Measurements from ENCODE around the gene RBP7.

The RBP7 gene

GRCh38 chr1:10032590-10033358, 35.7 kb downstream of the RBP7 start, which contains the start of gene UBE4B:
TSS of gene UBE4B (plus strand) at chr1:10032958. CDS start at chr1:10033671, 713 bp downstream.
- peak; percentile 97 for DNase-seq

- peak; percentile 61 for DNase-seq
These were observed 36.4 kb downstream of the RBP7 start for GRCh38 chr1:10033359-10033845.

DNA sequence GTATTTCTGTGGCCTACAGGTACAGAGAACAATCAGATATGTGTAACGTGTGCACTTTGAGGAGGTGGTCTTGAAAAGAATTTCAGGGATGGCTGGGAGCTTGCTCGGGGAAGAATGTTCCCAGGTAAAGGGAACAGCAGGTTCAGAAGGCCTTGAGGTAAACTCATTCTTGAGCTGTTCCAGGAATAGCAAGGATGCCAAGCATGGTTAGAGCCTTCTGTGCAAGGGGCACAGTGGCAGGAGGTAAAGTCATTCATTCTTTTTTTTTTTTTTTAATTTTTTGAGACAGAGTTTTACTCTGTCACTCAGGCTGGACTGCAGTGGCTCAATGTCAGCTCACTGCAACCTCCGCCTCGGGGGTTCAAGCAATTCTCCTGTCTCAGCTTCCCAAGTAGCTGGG, 45.7 kb downstream of the RBP7 start:
- no peak for DNase-seq

- peak; percentile 44 for DNase-seq
These were observed 48.7 kb downstream of the RBP7 start for GRCh38 chr1:10045480-10046355.

DNA sequence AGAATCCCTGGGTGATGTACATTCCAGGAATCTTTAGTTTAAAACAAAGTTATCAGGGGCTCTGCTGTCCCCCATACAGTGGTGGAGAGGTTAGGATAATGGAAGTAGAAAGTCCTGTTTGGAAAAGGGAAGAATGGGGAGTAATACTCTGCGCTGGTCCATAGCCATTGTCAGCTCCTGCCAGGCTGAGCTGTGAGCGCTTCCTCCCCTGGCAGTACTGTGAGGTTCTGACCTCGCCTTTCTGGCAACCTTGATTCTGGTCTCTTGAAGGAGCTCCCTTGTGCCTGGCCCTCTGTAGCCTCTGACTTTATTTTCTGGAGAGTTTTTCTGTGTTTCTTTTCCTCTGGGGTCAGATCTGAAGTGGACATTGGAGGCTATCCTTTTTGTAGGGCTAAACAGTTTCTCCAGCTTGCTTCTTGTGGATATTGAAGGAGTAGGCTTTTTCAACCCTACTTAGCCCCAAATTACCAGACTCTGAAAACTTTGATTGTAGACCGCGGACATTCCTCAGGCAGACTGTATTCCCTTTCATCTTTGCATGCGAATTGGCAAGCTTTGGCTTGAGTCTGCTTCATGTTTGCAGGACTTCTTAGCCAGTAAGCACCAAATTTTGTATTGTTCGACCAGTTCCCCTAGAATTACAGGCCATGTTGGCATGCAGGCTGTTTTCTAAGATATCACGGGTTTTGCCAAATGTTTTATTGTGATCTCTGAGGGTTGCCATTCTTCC, 49.5 kb downstream of the RBP7 start:
- DNase-seq, result no peak

- no peak for DNase-seq
These were observed 51.6 kb downstream of the RBP7 start for GRCh38 chr1:10048601-10049000.

DNA sequence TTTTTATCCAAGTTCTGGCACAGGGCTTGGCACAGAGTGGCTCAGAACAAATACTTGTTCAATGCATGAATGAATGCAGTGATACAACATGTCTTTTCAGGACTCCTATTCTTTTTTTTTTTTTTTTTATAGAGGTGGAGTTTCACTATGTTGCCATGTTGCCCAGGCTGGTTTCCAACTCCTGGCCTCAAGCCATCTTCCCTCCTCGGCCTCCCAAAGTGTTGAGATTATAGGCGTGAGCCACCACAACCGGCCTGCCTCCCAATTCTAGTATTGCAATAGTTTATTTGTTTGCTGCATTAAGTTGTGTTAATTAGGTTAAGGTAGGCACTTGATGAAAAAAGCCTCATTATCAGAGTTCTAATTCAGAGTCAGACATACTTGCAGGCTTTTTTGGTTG, 53.6 kb downstream of the RBP7 start:
- no peak for DNase-seq

DNA sequence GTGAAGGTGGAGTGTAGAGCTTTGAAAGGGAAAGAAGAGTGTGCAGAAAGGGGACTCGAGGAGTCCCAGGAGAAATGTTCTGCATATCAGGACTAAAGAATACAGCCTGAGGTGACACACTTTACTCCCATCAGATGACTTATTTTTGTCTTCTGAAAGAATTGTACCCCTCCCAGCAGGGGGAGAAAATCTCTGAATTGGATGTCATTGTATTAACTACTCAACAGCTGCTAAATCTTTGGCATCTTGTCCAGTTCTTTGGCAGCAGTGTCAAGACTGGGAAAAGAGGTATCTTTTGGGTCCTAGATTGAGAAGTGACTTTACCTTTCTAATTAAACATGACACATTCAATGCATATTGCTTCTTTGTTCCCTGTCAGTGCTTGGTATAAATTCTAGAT, 54.6 kb downstream of the RBP7 start:
- no peak for DNase-seq

DNA sequence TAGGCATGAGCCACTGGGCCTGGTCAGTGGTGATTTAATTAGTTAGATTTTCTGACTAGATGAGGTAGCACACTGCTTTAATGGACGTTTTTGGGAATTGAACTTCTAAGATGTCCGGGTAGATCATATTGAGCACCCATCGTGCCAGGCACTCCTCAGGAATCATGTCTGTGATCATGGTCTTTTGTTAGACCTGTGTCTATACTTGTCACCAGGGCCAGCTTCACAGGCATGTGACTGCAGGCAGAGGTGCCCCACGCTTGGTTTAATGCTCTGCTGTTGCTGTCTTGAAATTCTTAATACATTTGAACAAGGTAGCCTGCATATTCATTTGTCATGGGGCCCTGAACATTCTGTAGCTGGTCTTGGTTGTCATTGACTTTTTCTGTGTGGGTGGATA, 55.3 kb downstream of the RBP7 start:
- no peak for DNase-seq

GRCh38 chr1:10054465-10054864, 57.4 kb downstream of the RBP7 start:
- no peak for DNase-seq

- DNase-seq, result no peak
These were observed 59.6 kb downstream of the RBP7 start for GRCh38 chr1:10056599-10056987.

GRCh38 chr1:10057343-10057742, 60.3 kb downstream of the RBP7 start:
- DNase-seq, result peak; percentile 2

GRCh38 chr1:10057796-10058195, 60.8 kb downstream of the RBP7 start:
- no peak for DNase-seq

DNA sequence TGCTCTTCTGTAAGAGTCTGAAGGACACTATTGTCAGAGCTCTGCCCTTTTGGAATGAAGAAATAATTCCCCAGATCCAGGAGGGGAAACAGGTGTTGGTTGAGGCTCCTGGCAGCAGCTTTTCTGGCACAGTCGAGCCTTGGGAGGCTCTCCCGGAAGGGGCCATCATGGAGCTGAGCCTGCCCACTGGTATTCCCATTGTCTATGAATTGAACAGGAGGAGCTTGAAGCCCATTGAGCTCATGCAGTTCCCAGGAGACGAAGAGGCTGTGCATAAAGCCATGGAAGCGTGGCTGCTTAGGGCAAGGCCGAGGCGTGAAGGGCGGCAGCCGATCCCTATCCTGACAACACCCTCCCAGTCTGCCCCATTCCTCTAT, 62.3 kb downstream of the RBP7 start:
- DNase-seq, result no peak

- no peak for DNase-seq
These were observed 63.5 kb downstream of the RBP7 start for GRCh38 chr1:10060311-10061100.

GRCh38 chr1:10061276-10061675, 64.2 kb downstream of the RBP7 start:
- no peak for DNase-seq

DNA sequence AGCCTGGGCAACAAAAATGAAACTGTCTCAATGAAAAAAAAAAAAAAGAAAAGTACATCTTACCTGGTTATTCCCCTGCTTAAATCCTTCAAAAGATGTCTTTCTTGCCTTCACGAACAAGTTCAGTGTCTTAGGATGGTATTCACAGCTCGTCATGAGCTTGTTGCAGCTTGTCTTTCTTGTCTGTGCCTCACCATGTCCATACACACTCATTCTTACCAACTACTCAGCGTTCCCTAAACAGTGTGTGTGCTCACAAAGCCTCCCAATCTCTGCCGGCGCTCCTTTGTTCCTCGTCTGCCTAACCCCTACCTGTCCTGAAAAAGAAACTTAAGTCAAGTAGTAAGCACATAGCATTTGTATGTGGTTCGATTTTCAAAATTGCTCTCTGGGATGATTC, 66.8 kb downstream of the RBP7 start:
- DNase-seq, result no peak

- DNase-seq, result no peak
These were observed 67.7 kb downstream of the RBP7 start for GRCh38 chr1:10064416-10065343.

- DNase-seq, result no peak
These were observed 68.3 kb downstream of the RBP7 start for GRCh38 chr1:10065344-10065685.

Data from NCI-H69 (cell line).